Measurements from ENCODE around the gene KRTAP20-1.

The KRTAP20-1 gene

DNA sequence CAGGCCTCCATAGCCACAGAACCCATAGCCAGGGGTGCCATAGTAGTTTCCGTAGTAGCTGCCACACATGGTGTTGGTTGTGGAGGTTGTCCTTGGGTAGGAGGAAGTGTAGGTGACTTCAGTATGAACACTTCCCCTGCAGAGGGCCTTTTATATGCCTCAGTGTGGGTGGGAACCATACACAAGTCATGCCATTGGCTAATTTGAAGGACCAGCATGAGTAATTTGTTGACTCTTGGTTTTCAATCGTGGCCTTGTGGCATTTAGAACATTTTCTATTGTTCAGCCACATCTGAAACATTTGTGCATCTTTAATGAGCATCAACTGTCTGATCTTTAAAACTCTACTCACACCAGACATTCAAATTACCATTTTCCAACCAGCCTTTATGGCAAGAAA, 2.4 kb upstream of the KRTAP20-1 start, which contains the start of gene KRTAP6-1:
Gene KRTAP6-1, minus strand, starts transcription at position 95 of the 400 bp plus-strand sequence. Its CDS starts 26 bp downstream, at position 69.
- no peaks in the 10 kb centered on the region for H3K4me1 ChIP-seq (ENCODE audit: control insufficient read depth, insufficient read depth, low read length)
- no peak for TF ChIP-seq ZNF10 (tag by site-specific recombination; IDR thresholded peaks at IDR 0.05)
- no peak for TF ChIP-seq ZSCAN4 (tag by site-specific recombination; IDR thresholded peaks at IDR 0.05)
- TF ChIP-seq ZFP3 (tag by site-specific recombination; IDR thresholded peaks at IDR 0.05; ENCODE audit: low read depth), result no peak
- TF ChIP-seq ZNF585B (tag by site-specific recombination; IDR thresholded peaks at IDR 0.05), result no peak
- no peak for TF ChIP-seq ZFP37 (tag by site-specific recombination; IDR thresholded peaks at IDR 0.05)
- TF ChIP-seq, protein P1, sequence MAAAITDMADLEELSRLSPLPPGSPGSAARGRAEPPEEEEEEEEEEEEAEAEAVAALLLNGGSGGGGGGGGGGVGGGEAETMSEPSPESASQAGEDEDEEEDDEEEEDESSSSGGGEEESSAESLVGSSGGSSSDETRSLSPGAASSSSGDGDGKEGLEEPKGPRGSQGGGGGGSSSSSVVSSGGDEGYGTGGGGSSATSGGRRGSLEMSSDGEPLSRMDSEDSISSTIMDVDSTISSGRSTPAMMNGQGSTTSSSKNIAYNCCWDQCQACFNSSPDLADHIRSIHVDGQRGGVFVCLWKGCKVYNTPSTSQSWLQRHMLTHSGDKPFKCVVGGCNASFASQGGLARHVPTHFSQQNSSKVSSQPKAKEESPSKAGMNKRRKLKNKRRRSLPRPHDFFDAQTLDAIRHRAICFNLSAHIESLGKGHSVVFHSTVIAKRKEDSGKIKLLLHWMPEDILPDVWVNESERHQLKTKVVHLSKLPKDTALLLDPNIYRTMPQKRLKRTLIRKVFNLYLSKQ (tag by site-specific recombination; IDR thresholded peaks at IDR 0.05; ENCODE audit: borderline replicate concordance), result no peak
- TF ChIP-seq TSHZ1 (tag by site-specific recombination; IDR thresholded peaks at IDR 0.05; ENCODE audit: borderline replicate concordance), result no peak
- no peak for TF ChIP-seq HOXD13 (CRISPR knock-in tag; IDR thresholded peaks at IDR 0.05; ENCODE audit: borderline replicate concordance)
- no peak for TF ChIP-seq ZNF521 (tag by site-specific recombination; IDR thresholded peaks at IDR 0.05)
- no peak for TF ChIP-seq ZNF112 (tag by site-specific recombination; IDR thresholded peaks at IDR 0.05)
- no peak for TF ChIP-seq KLF7 (tag by site-specific recombination; IDR thresholded peaks at IDR 0.05; ENCODE audit: borderline replicate concordance)
- no peak for TF ChIP-seq ZNF132 (tag by site-specific recombination; IDR thresholded peaks at IDR 0.05; ENCODE audit: borderline replicate concordance)
- no peak for TF ChIP-seq ZNF37A (tag by site-specific recombination; IDR thresholded peaks at IDR 0.05)
- no peaks in the 10 kb centered on the region for H3K36me3 ChIP-seq (ENCODE audit: control insufficient read depth in 2 of 2, insufficient read depth in 1 of 2, low read length in 2 of 2)
- ChIA-PET CTCF (interaction anchor here (0.7 kb wide), 1 partner anchor 193 kb away, joined by 3 read pairs; no protein-coding TSS in a partner anchor), POLR2A (no interaction called here)
- no peaks in the 10 kb centered on the region for H3K9me3 ChIP-seq (ENCODE audit: control insufficient read depth, insufficient read depth, low read depth, low read length)
- no peak within 1 kb of the TSS for H3K27ac ChIP-seq (ENCODE audit: extremely low read depth, low read depth, low read length)
- no peak within 1 kb of the TSS for H3K4me3 ChIP-seq (ENCODE audit: low read depth, low read length)

- Histone ChIP-seq H3K36me3 (ENCODE audit: control insufficient read depth in 2 of 2, insufficient read depth in 1 of 2, low read length in 2 of 2) (no peaks in the 10 kb centered on the region), H3K9me3 (ENCODE audit: control insufficient read depth, insufficient read depth, low read depth, low read length) (no peaks in the 10 kb centered on the region), H3K27ac (ENCODE audit: extremely low read depth, low read depth, low read length) (no peak overlapping the region), H3K4me3 (ENCODE audit: low read depth, low read length) (no peak overlapping the region), H3K4me1 (ENCODE audit: control insufficient read depth, insufficient read depth, low read length) (no peaks in the 10 kb centered on the region)
- ChIA-PET CTCF (interaction anchor here (0.5 kb wide), 1 partner anchor 11 kb away, joined by 4 read pairs; no protein-coding TSS in a partner anchor), POLR2A (no interaction called here)
- no peak for TF ChIP-seq ZNF596 (tag by site-specific recombination; IDR thresholded peaks at IDR 0.05)
Measured at GRCh38 chr21:30615199-30615598, 1.0 kb upstream of the KRTAP20-1 start.

- ChIA-PET CTCF (no interaction called here), POLR2A (no interaction called here)
- H3K9me3 ChIP-seq (ENCODE audit: control insufficient read depth, insufficient read depth, low read depth, low read length), result no peaks in the 10 kb centered on the region
- H3K36me3 ChIP-seq (ENCODE audit: control insufficient read depth in 2 of 2, insufficient read depth in 1 of 2, low read length in 2 of 2), result no peaks in the 10 kb centered on the region
- TF ChIP-seq ZNF76 (tag by site-specific recombination; IDR thresholded peaks at IDR 0.05; ENCODE audit: borderline replicate concordance, low read depth), result no peak
- TF ChIP-seq ZFP37 (tag by site-specific recombination; IDR thresholded peaks at IDR 0.05), result no peak
- no peak for TF ChIP-seq ZNF324 (tag by site-specific recombination; IDR thresholded peaks at IDR 0.05)
- TF ChIP-seq ZNF426 (tag by site-specific recombination; IDR thresholded peaks at IDR 0.05), result no peak
- no peak for TF ChIP-seq ZNF621 (tag by site-specific recombination; IDR thresholded peaks at IDR 0.05)
- no peak for TF ChIP-seq ZNF174 (tag by site-specific recombination; IDR thresholded peaks at IDR 0.05)
- TF ChIP-seq ZNF654 (tag by site-specific recombination; IDR thresholded peaks at IDR 0.05; ENCODE audit: low read depth), result no peak
- no peak for TF ChIP-seq ZFP3 (tag by site-specific recombination; IDR thresholded peaks at IDR 0.05; ENCODE audit: low read depth)
- no peak for TF ChIP-seq GLI4 (tag by site-specific recombination; IDR thresholded peaks at IDR 0.05)
- no peak for TF ChIP-seq GLIS1 (tag by site-specific recombination; IDR thresholded peaks at IDR 0.05)
- TF ChIP-seq, protein P1 (tag by site-specific recombination; IDR thresholded peaks at IDR 0.05; ENCODE audit: borderline replicate concordance), result no peak
- no peak overlapping the region for H3K4me3 ChIP-seq (ENCODE audit: low read depth, low read length)
- no peak overlapping the region for H3K27ac ChIP-seq (ENCODE audit: extremely low read depth, low read depth, low read length)
- H3K4me1 ChIP-seq (ENCODE audit: control insufficient read depth, insufficient read depth, low read length), result no peaks in the 10 kb centered on the region
Measured at GRCh38 chr21:30620080-30620479, 3.9 kb downstream of the KRTAP20-1 start.
